ENCODE data around the gene JUND.

JUND gene

GRCh38 chr19:18289471-18290301 is 8.3 kb upstream of the JUND start:
- no peak for DNase-seq

- DNase-seq, result peak; percentile 63
Observed at GRCh38 chr19:18287836-18288772, 6.7 kb upstream of the JUND start.

- no peak for DNase-seq
Observed at GRCh38 chr19:18286973-18287635, 5.7 kb upstream of the JUND start.

- DNase-seq, result no peak
Observed at GRCh38 chr19:18284712-18285360, 3.4 kb upstream of the JUND start.

- no peak for DNase-seq
Observed at GRCh38 chr19:18283338-18283737, 1.9 kb upstream of the JUND start.

GRCh38 chr19:18282788-18283141 is 1.3 kb upstream of the JUND start:
- no peak for DNase-seq

GRCh38 chr19:18282021-18282787 is 782 bp upstream of the JUND start:
- no peak for DNase-seq

- DNase-seq, result peak; percentile 88
Observed at GRCh38 chr19:18280247-18281081, 958 bp downstream of the JUND start.

GRCh38 chr19:18279516-18280246 is 1.7 kb downstream of the JUND start:
- peak; percentile 96 for DNase-seq

- no peak for DNase-seq
Observed at GRCh38 chr19:18279266-18279515, 2.2 kb downstream of the JUND start.

- DNase-seq, result no peak
Observed at GRCh38 chr19:18278521-18279265, 2.7 kb downstream of the JUND start.

GRCh38 chr19:18274781-18275356 is 6.6 kb downstream of the JUND start:
- peak; percentile 90 for DNase-seq

- DNase-seq, result peak; percentile 80
Observed at GRCh38 chr19:18274219-18274780, 7.1 kb downstream of the JUND start, which contains the start of gene IQCN. Gene IQCN, minus strand, starts transcription at chr19:18274452. Its CDS starts 4,974 bp downstream, at chr19:18269478.

- no peak for DNase-seq
Observed at GRCh38 chr19:18273561-18274218, 7.7 kb downstream of the JUND start.

GRCh38 chr19:18271433-18271841 is 10.0 kb downstream of the JUND start:
- DNase-seq, result no peak

- DNase-seq, result no peak
Observed at GRCh38 chr19:18270326-18270725, 11.1 kb downstream of the JUND start.

- DNase-seq, result no peak
Observed at GRCh38 chr19:18269070-18269723, 12.2 kb downstream of the JUND start.

All from left hindlimb (tissue), 1 donor.